GM12878 (cell line): Measurements from ENCODE around the gene ZFAND2A. TPM values are rescaled to one million over a fixed set of nuclear protein-coding genes. Genes with fewer than 3 reads are reported as not detected.

Experiments used
- CREM ChIP-seq: IDR thresholded peaks from 2 replicates; pipeline ENCODE4 v1.6.1; 2014; ENCODE audit warnings: antibody characterized with exemption, low read depth
- MXI1 ChIP-seq: fragments of 150-350 bp; IDR thresholded peaks from 2 replicates; pipeline ENCODE4 v1.6.1; 2011; ENCODE audit warnings: low read depth, mild to moderate bottlenecking, inconsistent platforms, low read length, improper control_type of control experiment
- PRDM15 ChIP-seq: fragments of 450-650 bp; formaldehyde crosslinking; IDR thresholded peaks from 2 replicates; pipeline ENCODE4 v1.4.0; 2020; ENCODE audit warnings: mild to moderate bottlenecking, moderate library complexity
- RAD21 ChIP-seq: IDR thresholded peaks from 2 replicates; pipeline ENCODE4 v1.6.1; 2011; ENCODE audit warnings: mild to moderate bottlenecking, low read depth, low read length, moderate library complexity; ENCODE audit not compliant: insufficient read depth
- RELB ChIP-seq: fragments of 450-650 bp; IDR thresholded peaks from 2 replicates; pipeline ENCODE4 v1.6.1; 2017; ENCODE audit warnings: low read depth, mild to moderate bottlenecking, moderate library complexity
- SMAD1 ChIP-seq: fragments of 450-650 bp; IDR thresholded peaks from 2 replicates; pipeline ENCODE4 v1.6.1; 2018; ENCODE audit warnings: mild to moderate bottlenecking, low read depth; ENCODE audit not compliant: partially characterized antibody
- polyA plus RNA-seq, 11 experiments: library from polyadenylated mRNA; depleted of rRNA in 4 of 11; unstranded in 6 of 11; stranded (reverse) in 5 of 11; fragments of >200 nt; fragmentation: Nextera tagmentation in 4 of 11; fragmentation: Illumina TruSeq in 1 of 11; extraction: Ambion mirVana in 4 of 11; extraction: Trizol in 1 of 11; gene quantifications; 1 replicate in 1 of 11; 2 replicates in 10 of 11; pipeline versions ENCODE4 v1.2.1 to v1.2.3, GENCODE V29; 2011 to 2016; ENCODE audit warnings: inconsistent platforms in 2 of 11, missing spikeins in 2 of 11, low read depth in 1 of 11
- total RNA-seq, 4 experiments: library from RNA; depleted of rRNA in 3 of 4; stranded (reverse); fragments of >200 nt in 3 of 4; fragmentation: Illumina TruSeq in 1 of 4; extraction: Trizol in 1 of 4; gene quantifications; 2 replicates each; pipeline versions ENCODE4 v1.2.1 to v1.2.3, GENCODE V29; 2013 to 2021

ZFAND2A gene
- total and polyA plus RNA-seq, 10 of the 15 experiments (the other 5 are each of a cell fraction or from before 2014, with no cell fraction given), result 14.8 to 39.9 (median 20.8) TPM

- TF ChIP-seq PRDM15 (CRISPR knock-in tag), result no peak
- TF ChIP-seq SMAD1, result no peak
- TF ChIP-seq RAD21, result no peak
- TF ChIP-seq RELB, result no peak
- no peak for TF ChIP-seq MXI1
- no peak for TF ChIP-seq CREM
Observed at GRCh38 chr7:1134951-1135350, 25.0 kb downstream of the ZFAND2A start (continued).
